Esophagus muscularis mucosa (tissue), 3 donors: ENCODE results near the gene S100Z.

Experiments used
- EP300 ChIP-seq: sonication (generic); formaldehyde crosslinking; IDR thresholded peaks from one replicate; pipeline ENCODE4 v1.6.1; 2017; ENCODE audit warnings: antibody characterized with exemption
- TF ChIP-seq, protein P1 (sequence below), 3 experiments: fragments of 200-600 bp in 2 of 3; fragments of 450-650 bp in 1 of 3; sonication (generic) in 2 of 3; IDR thresholded peaks; one replicate each; pipeline ENCODE4 v1.5.1; 2017 to 2019; ENCODE audit warnings: antibody characterized with exemption in 3 of 3, mild to moderate bottlenecking in 2 of 3, moderate library complexity in 1 of 3

GRCh38 chr5:76854644-76855043 is 4.8 kb downstream of the S100Z start:
- TF ChIP-seq EP300: no peak
- TF ChIP-seq, protein P1, sequence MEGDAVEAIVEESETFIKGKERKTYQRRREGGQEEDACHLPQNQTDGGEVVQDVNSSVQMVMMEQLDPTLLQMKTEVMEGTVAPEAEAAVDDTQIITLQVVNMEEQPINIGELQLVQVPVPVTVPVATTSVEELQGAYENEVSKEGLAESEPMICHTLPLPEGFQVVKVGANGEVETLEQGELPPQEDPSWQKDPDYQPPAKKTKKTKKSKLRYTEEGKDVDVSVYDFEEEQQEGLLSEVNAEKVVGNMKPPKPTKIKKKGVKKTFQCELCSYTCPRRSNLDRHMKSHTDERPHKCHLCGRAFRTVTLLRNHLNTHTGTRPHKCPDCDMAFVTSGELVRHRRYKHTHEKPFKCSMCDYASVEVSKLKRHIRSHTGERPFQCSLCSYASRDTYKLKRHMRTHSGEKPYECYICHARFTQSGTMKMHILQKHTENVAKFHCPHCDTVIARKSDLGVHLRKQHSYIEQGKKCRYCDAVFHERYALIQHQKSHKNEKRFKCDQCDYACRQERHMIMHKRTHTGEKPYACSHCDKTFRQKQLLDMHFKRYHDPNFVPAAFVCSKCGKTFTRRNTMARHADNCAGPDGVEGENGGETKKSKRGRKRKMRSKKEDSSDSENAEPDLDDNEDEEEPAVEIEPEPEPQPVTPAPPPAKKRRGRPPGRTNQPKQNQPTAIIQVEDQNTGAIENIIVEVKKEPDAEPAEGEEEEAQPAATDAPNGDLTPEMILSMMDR (IDR thresholded peaks at IDR 0.05): no peak
